A549 (cell line): ENCODE measurements around the gene SBF1. TPM values are rescaled to one million over a fixed set of nuclear protein-coding genes. Genes with fewer than 3 reads are reported as not detected.

Experiments used
- ATAC-seq, 2 experiments: fragments of 200-7000 bp in 1 of 2; fragments of >200 bp in 1 of 2; cut with Nextera tagmentation in 1 of 2; cut with Tn5 transposase in 1 of 2; 3 replicates each; pipeline versions ENCODE4 v1.8.0 to v1.9.1; 2018 to 2020; ENCODE audit warnings: mild to moderate bottlenecking in 1 of 2, moderate library complexity in 1 of 2
- CTCF ChIA-PET: fragments of 300-600 bp; sonication (Branson Sonifier 250); formaldehyde crosslinking; extraction: SDS; loops from one replicate; lab custom pipeline; 2021; ENCODE audit warnings: antibody characterized with exemption, inconsistent platforms; lab: Yijun Ruan, JAX
- POLR2A ChIA-PET: fragments of 350-600 bp; formaldehyde crosslinking; extraction: SDS; loops from one replicate; lab custom pipeline; 2021; ENCODE audit warnings: antibody characterized with exemption, inconsistent platforms; lab: Yijun Ruan, JAX
- DNase-seq, 2 experiments: peaks; one replicate each; pipeline versions ENCODE4 v3.0.0 to v3.0.0-alpha.2; 2011 to 2016; ENCODE audit warnings: low read depth in 1 of 2, low spot score in 1 of 2
- FAIRE-seq: peaks from 2 replicates; lab custom pipeline; 2011; peaks lifted over from hg19 to GRCh38; lab: Jason Lieb, UNC
- H3K27ac ChIP-seq, 2 experiments: fragments of >200 bp; sonication (Bioruptor Twin); formaldehyde crosslinking; 3 replicates each; pipeline ENCODE4 v1.5.1; 2016 to 2017
- H3K4me1 ChIP-seq: fragments of >200 bp; sonication (Bioruptor Twin); formaldehyde crosslinking; 3 replicates; pipeline ENCODE4 v1.6.1; 2016
- H3K4me2 ChIP-seq: fragments of >200 bp; sonication (Bioruptor Twin); formaldehyde crosslinking; 3 replicates; pipeline ENCODE4 v1.6.1; 2016
- H3K4me3 ChIP-seq: fragments of >200 bp; sonication (Bioruptor Twin); formaldehyde crosslinking; 3 replicates; pipeline ENCODE4 v1.5.1; 2016
- H3K9me3 ChIP-seq: fragments of >200 bp; sonication (Bioruptor Twin); formaldehyde crosslinking; 3 replicates; pipeline ENCODE4 v1.6.1; 2016
- EHMT2 ChIP-seq: fragments of 200-600 bp; sonication (generic); IDR thresholded peaks from 2 replicates; pipeline ENCODE4 v1.6.1; 2016; ENCODE audit warnings: antibody characterized with exemption, low read depth, mild to moderate bottlenecking, moderate library complexity
- FOSL2 ChIP-seq, 2 experiments: fragments of 450-650 bp in 1 of 2; fragments of >200 bp in 1 of 2; sonication (Bioruptor Twin) in 1 of 2; formaldehyde crosslinking; IDR thresholded peaks; 2 replicates each; pipeline versions ENCODE4 v1.5.0 to v1.6.1; 2016 to 2020; ENCODE audit warnings: mild to moderate bottlenecking in 1 of 2, moderate library complexity in 1 of 2
- HDAC2 ChIP-seq: fragments of 200-600 bp; sonication (generic); IDR thresholded peaks from 2 replicates; pipeline ENCODE4 v1.6.1; 2016
- JUN ChIP-seq, 2 experiments: fragments of >200 bp; sonication (Bioruptor Twin); formaldehyde crosslinking; IDR thresholded peaks; 2 replicates in 1 of 2; 3 replicates in 1 of 2; pipeline ENCODE4 v1.6.1; 2016 to 2017
- KDM1A ChIP-seq: fragments of 200-600 bp; sonication (generic); IDR thresholded peaks from 2 replicates; pipeline ENCODE4 v1.6.1; 2016; ENCODE audit warnings: low read depth, mild to moderate bottlenecking
- NPAS2 ChIP-seq: fragments of 250-450 bp; sonication (Bioruptor Pico); IDR thresholded peaks from 2 replicates; pipeline ENCODE4 v1.8.0; 2022; ENCODE audit warnings: mild to moderate bottlenecking, moderate library complexity, borderline replicate concordance
- POLR2A ChIP-seq: IDR thresholded peaks from 2 replicates; pipeline ENCODE4 v1.6.1; 2012; ENCODE audit warnings: mild to moderate bottlenecking, low read length
- RNF2 ChIP-seq: fragments of 200-600 bp; sonication (generic); IDR thresholded peaks from 2 replicates; pipeline ENCODE4 v1.6.1; 2016; ENCODE audit warnings: low read depth, mild to moderate bottlenecking, antibody characterized with exemption, moderate library complexity, borderline replicate concordance
- TFCP2L1 ChIP-seq: fragments of 250-450 bp; sonication (Bioruptor Pico); IDR thresholded peaks from 2 replicates; pipeline ENCODE4 v1.5.0; 2021; ENCODE audit warnings: mild to moderate bottlenecking
- USF2 ChIP-seq: fragments of 450-650 bp; IDR thresholded peaks from 2 replicates; pipeline ENCODE4 v1.6.1; 2014; ENCODE audit warnings: antibody characterized with exemption
- ZNF302 ChIP-seq: fragments of 250-450 bp; sonication (Bioruptor Pico); IDR thresholded peaks from 2 replicates; pipeline ENCODE4 v1.9.0; 2021; ENCODE audit warnings: inconsistent platforms, mild to moderate bottlenecking, moderate library complexity
- ZSCAN20 ChIP-seq: fragments of 250-450 bp; sonication (Bioruptor Pico); IDR thresholded peaks from 2 replicates; pipeline ENCODE4 v1.8.0; 2022; ENCODE audit warnings: mild to moderate bottlenecking, moderate library complexity
- WGBS: methylation state at CpG from one replicate; pipeline ENCODE4 v1.1.6; 2017; ENCODE audit errors: missing lambda C conversion rate; 5-methylcytosine and 5-hydroxymethylcytosine counted together
- polyA minus RNA-seq: library from RNA; depleted of rRNA, polyadenylated mRNA; stranded (reverse); fragments of >200 nt; gene quantifications from 2 replicates; pipeline ENCODE4 v1.2.3, GENCODE V29; 2011; rRNA and poly(A)+ RNA removed
- polyA plus RNA-seq, 4 experiments: library from polyadenylated mRNA; depleted of rRNA in 3 of 4; stranded (reverse); fragments of >200 nt; fragmentation: RNase III in 1 of 4; extraction: RNeasy Plus Mini Kit Qiagen cat#74134 plus additional on column Dnase treatment in 1 of 4; gene quantifications; 2 replicates in 3 of 4; 3 replicates in 1 of 4; pipeline ENCODE4 v1.2.3, GENCODE V29; 2011 to 2017
- TF ChIP-seq, protein P1 (sequence below): fragments of >200 bp; sonication (Bioruptor Twin); formaldehyde crosslinking; IDR thresholded peaks from 3 replicates; pipeline ENCODE4 v1.6.1; 2016
- TF ChIP-seq, protein P2 (sequence below): fragments of >200 bp; sonication (Bioruptor Twin); formaldehyde crosslinking; IDR thresholded peaks from 2 replicates; pipeline ENCODE4 v1.6.1; 2016

SBF1 gene, protein sequence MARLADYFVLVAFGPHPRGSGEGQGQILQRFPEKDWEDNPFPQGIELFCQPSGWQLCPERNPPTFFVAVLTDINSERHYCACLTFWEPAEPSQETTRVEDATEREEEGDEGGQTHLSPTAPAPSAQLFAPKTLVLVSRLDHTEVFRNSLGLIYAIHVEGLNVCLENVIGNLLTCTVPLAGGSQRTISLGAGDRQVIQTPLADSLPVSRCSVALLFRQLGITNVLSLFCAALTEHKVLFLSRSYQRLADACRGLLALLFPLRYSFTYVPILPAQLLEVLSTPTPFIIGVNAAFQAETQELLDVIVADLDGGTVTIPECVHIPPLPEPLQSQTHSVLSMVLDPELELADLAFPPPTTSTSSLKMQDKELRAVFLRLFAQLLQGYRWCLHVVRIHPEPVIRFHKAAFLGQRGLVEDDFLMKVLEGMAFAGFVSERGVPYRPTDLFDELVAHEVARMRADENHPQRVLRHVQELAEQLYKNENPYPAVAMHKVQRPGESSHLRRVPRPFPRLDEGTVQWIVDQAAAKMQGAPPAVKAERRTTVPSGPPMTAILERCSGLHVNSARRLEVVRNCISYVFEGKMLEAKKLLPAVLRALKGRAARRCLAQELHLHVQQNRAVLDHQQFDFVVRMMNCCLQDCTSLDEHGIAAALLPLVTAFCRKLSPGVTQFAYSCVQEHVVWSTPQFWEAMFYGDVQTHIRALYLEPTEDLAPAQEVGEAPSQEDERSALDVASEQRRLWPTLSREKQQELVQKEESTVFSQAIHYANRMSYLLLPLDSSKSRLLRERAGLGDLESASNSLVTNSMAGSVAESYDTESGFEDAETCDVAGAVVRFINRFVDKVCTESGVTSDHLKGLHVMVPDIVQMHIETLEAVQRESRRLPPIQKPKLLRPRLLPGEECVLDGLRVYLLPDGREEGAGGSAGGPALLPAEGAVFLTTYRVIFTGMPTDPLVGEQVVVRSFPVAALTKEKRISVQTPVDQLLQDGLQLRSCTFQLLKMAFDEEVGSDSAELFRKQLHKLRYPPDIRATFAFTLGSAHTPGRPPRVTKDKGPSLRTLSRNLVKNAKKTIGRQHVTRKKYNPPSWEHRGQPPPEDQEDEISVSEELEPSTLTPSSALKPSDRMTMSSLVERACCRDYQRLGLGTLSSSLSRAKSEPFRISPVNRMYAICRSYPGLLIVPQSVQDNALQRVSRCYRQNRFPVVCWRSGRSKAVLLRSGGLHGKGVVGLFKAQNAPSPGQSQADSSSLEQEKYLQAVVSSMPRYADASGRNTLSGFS (N-terminal part only)
- polyA plus RNA-seq (2011; rRNA removed) (9.6 and 12.7 TPM in 2 replicates), polyA plus RNA-seq (2017; fragmentation: RNase III; extraction: RNeasy Plus Mini Kit Qiagen cat#74134 plus additional on column Dnase treatment) (19.5 to 23.0 TPM (median 20.9 TPM) in 3 replicates), polyA minus RNA-seq (18.6 and 29.0 TPM in 2 replicates)
- polyA plus RNA-seq (2012; cell fraction: cytosol; rRNA removed) = 17.0 and 26.7 TPM in 2 replicates
- 54.9 and 78.2 TPM in 2 replicates for polyA plus RNA-seq (2012; cell fraction: nucleus; rRNA removed)

GRCh38 chr22:50474710-50475651 lies at the start of gene SBF1:
TSS of gene SBF1 (minus strand) at chr22:50475035. CDS start at chr22:50474840, 195 bp downstream.
- H3K27ac ChIP-seq = peak within 1 kb of the TSS; percentile 86 to 96
- peak within 1 kb of the TSS; percentile 90 for H3K4me2 ChIP-seq
- peak within 1 kb of the TSS; percentile 76 for H3K4me3 ChIP-seq
- peak; percentile 82 to 86 for DNase-seq
- no peak for TF ChIP-seq TFCP2L1
- TF ChIP-seq ZNF302 (CRISPR knock-in tag) = no peak
- no peak for TF ChIP-seq USF2
- TF ChIP-seq HDAC2 = no peak
- TF ChIP-seq FOSL2 (IDR thresholded peaks at IDR 0.05) = no peak
- TF ChIP-seq FOSL2 (CRISPR knock-in tag; IDR thresholded peaks at IDR 0.05) = no peak
- TF ChIP-seq, protein P1, sequence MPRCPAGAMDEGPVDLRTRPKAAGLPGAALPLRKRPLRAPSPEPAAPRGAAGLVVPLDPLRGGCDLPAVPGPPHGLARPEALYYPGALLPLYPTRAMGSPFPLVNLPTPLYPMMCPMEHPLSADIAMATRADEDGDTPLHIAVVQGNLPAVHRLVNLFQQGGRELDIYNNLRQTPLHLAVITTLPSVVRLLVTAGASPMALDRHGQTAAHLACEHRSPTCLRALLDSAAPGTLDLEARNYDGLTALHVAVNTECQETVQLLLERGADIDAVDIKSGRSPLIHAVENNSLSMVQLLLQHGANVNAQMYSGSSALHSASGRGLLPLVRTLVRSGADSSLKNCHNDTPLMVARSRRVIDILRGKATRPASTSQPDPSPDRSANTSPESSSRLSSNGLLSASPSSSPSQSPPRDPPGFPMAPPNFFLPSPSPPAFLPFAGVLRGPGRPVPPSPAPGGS = 0 out of 3 replicates have a peak, but pooled peaks have one; percentile 46
- TF ChIP-seq JUN (IDR thresholded peaks at IDR 0.05) = peak in 1 of 2 experiments; percentile 40; a peak in 1 of 5 replicates
- no peak for TF ChIP-seq ZSCAN20 (CRISPR knock-in tag)
- TF ChIP-seq EHMT2 = no peak
- TF ChIP-seq NPAS2 (CRISPR knock-in tag) = no peak
- TF ChIP-seq RNF2 = no peak
- peak; percentile 69 for TF ChIP-seq POLR2A
- TF ChIP-seq, protein P2, sequence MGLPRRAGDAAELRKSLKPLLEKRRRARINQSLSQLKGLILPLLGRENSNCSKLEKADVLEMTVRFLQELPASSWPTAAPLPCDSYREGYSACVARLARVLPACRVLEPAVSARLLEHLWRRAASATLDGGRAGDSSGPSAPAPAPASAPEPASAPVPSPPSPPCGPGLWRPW = no peak
- TF ChIP-seq KDM1A = no peak
- peaks cover 15% of the 10 kb centered on the region; the same call in 1 of the 3 replicates for H3K4me1 ChIP-seq
- H3K9me3 ChIP-seq = no peaks in the 10 kb centered on the region
- no peak for FAIRE-seq
- peak; percentile 84 to 94 for ATAC-seq
- WGBS = 22% methylated on average over 7 of the region's 97 CpGs
- CTCF ChIA-PET = no interaction called here
- POLR2A ChIA-PET = no interaction called here
